B cell (primary cell): Measurements from ENCODE around the gene PEX11G. TPM values are rescaled to one million over a fixed set of nuclear protein-coding genes. Genes with fewer than 3 reads are reported as not detected.

Experiments used
- ATAC-seq: fragments of 200-7000 bp; cut with Tn5 transposase; one replicate; pipeline ENCODE4 v1.10.0; 2021; ENCODE audit warnings: low read depth, mild to moderate bottlenecking, moderate number of reproducible peaks, moderate library complexity
- CTCF ChIA-PET: fragments of 350-600 bp; sonication (Branson Sonifier 250); formaldehyde crosslinking; loops from one replicate; lab custom pipeline; 2021; ENCODE audit warnings: antibody characterized with exemption, inconsistent platforms; lab: Charles Lee
- POLR2A ChIA-PET: fragments of 350-600 bp; sonication (Branson Sonifier 250); formaldehyde crosslinking; loops from one replicate; lab custom pipeline; 2021; ENCODE audit warnings: antibody characterized with exemption; lab: Charles Lee
- DNase-seq: peaks from one replicate; pipeline ENCODE4 v3.0.0; 2013
- H2AFZ ChIP-seq: 2 replicates; pipeline ENCODE4 v1.6.1; 2012; ENCODE audit warnings: mild to moderate bottlenecking, low read depth, low read length; ENCODE audit not compliant: insufficient read depth, poor library complexity, severe bottlenecking
- H3K27ac ChIP-seq, 2 donors: 1 replicate in 1 of 2; 2 replicates in 1 of 2; pipeline ENCODE4 v1.5.1; 2012 to 2013; ENCODE audit warnings: low read length in 2 of 2, mild to moderate bottlenecking in 2 of 2, moderate library complexity in 1 of 2
- H3K27me3 ChIP-seq, 4 experiments: fragments of 200-600 bp in 1 of 4; sonication (generic) in 1 of 4; replicated peaks in 1 of 4; 1 replicate in 2 of 4; 2 replicates in 2 of 4; pipeline versions ENCODE4 v1.6.1 to v1.7.0; 2013 to 2016; ENCODE audit warnings: low read length in 3 of 4, mild to moderate bottlenecking in 2 of 4, mixed read lengths in 1 of 4, moderate library complexity in 1 of 4; ENCODE audit not compliant: insufficient read depth in 4 of 4, control insufficient read depth in 3 of 4; ENCODE audit errors: control extremely low read depth in 1 of 4
- H3K36me3 ChIP-seq, 2 experiments: replicated peaks in 1 of 2; 1 replicate in 1 of 2; 2 replicates in 1 of 2; pipeline versions ENCODE4 v1.6.1 to v1.7.1; 2013; ENCODE audit warnings: low read length in 1 of 2; ENCODE audit not compliant: insufficient read depth in 2 of 2, control insufficient read depth in 1 of 2; ENCODE audit errors: control extremely low read depth in 1 of 2, extremely low read depth in 1 of 2
- H3K4me1 ChIP-seq, 2 donors: fragments of 200-600 bp in 1 of 2; sonication (generic) in 1 of 2; 1 replicate in 1 of 2; 2 replicates in 1 of 2; pipeline versions ENCODE4 v1.5.1 to v1.6.1; 2013 to 2017; ENCODE audit warnings: low read length in 2 of 2; ENCODE audit not compliant: control insufficient read depth in 2 of 2, insufficient read depth in 2 of 2
- H3K4me2 ChIP-seq: replicated peaks from 2 replicates; pipeline ENCODE3; 2012; ENCODE audit warnings: mild to moderate bottlenecking, low read depth, low read length; ENCODE audit not compliant: poor library complexity, severe bottlenecking
- H3K4me3 ChIP-seq, 5 experiments: fragments of 200-600 bp in 1 of 5; sonication (generic) in 1 of 5; 1 replicate in 3 of 5; 2 replicates in 2 of 5; pipeline versions ENCODE4 v1.5.1 to v1.7.0; 2011 to 2016; ENCODE audit warnings: low read length in 4 of 5, mild to moderate bottlenecking in 4 of 5, low read depth in 2 of 5, control low read depth in 1 of 5, moderate library complexity in 1 of 5; ENCODE audit not compliant: insufficient read depth in 1 of 5; ENCODE audit errors: control extremely low read depth in 1 of 5, extremely low read depth in 1 of 5
- H3K79me2 ChIP-seq: fragments of 200-600 bp; sonication (generic); one replicate; pipeline ENCODE4 v1.6.0; 2016; ENCODE audit warnings: low read length; ENCODE audit not compliant: control insufficient read depth, insufficient read depth
- H3K9ac ChIP-seq: fragments of 200-600 bp; sonication (generic); 2 replicates; pipeline ENCODE4 v1.6.1; 2017; ENCODE audit warnings: mild to moderate bottlenecking, low read length, moderate library complexity
- H3K9me3 ChIP-seq, 3 donors: one replicate each; pipeline versions ENCODE4 v1.6.1 to v1.7.1; 2013; ENCODE audit warnings: low read length in 2 of 3; ENCODE audit not compliant: control insufficient read depth in 2 of 3, insufficient read depth in 1 of 3; ENCODE audit errors: control extremely low read depth in 1 of 3
- H4K20me1 ChIP-seq: 2 replicates; pipeline ENCODE4 v1.6.0; 2012; ENCODE audit warnings: mild to moderate bottlenecking, low read length; ENCODE audit not compliant: insufficient read depth, control insufficient read depth, poor library complexity, severe bottlenecking
- H3K27ac Mint-ChIP-seq: one replicate; pipeline ENCODE4 v1.8.0; 2021; ENCODE audit warnings: mixed read lengths
- H3K27me3 Mint-ChIP-seq: one replicate; pipeline ENCODE4 v1.8.0; 2021; ENCODE audit warnings: mixed read lengths
- H3K4me1 Mint-ChIP-seq: one replicate; pipeline ENCODE4 v1.8.0; 2021; ENCODE audit warnings: mixed read lengths
- H3K4me3 Mint-ChIP-seq: one replicate; pipeline ENCODE4 v1.8.0; 2021; ENCODE audit warnings: mixed read lengths
- H3K9me3 Mint-ChIP-seq: one replicate; pipeline ENCODE4 v1.8.0; 2022; ENCODE audit warnings: mixed read lengths; ENCODE audit not compliant: insufficient read depth
- EZH2 ChIP-seq: IDR thresholded peaks from 2 replicates; pipeline ENCODE4 v1.6.1; 2012; ENCODE audit warnings: borderline replicate concordance, low read depth, mild to moderate bottlenecking, moderate library complexity, low read length; ENCODE audit not compliant: insufficient read depth, poor library complexity, severe bottlenecking
- WGBS: methylation state at CpG from one replicate; pipeline ENCODE4 v1.1.5; 2013; ENCODE audit warnings: missing lambda C conversion rate; ENCODE audit not compliant: insufficient coverage; 5-methylcytosine and 5-hydroxymethylcytosine counted together
- intact Hi-C: fragments of 100-400 bp; cut with micrococcal nuclease; formaldehyde crosslinking; loops from one replicate; pipeline ENCODE4 v1.10.0; 2022
- polyA plus RNA-seq: library from polyadenylated mRNA; depleted of rRNA; stranded (reverse); fragments of >200 nt; gene quantifications from 2 replicates; pipeline ENCODE4 v1.2.3, GENCODE V29; 2012
- total RNA-seq, 2 donors: library from RNA; stranded (reverse); fragments of 120-200 nt in 1 of 2; gene quantifications; 1 replicate in 1 of 2; 2 replicates in 1 of 2; pipeline versions ENCODE4 v1.2.3 to v1.2.4, GENCODE V29; 2013 to 2022
- TF ChIP-seq, protein P1 (sequence below): fragments of 200-600 bp; IDR thresholded peaks from one replicate; pipeline ENCODE4 v1.8.0; 2022; ENCODE audit warnings: antibody characterized with exemption, mild to moderate bottlenecking

The PEX11G gene
- total and polyA plus RNA-seq, 2 donors (not counting 1 experiment from before 2014, with no cell fraction given) = 0.40 to 0.62 TPM

DNA sequence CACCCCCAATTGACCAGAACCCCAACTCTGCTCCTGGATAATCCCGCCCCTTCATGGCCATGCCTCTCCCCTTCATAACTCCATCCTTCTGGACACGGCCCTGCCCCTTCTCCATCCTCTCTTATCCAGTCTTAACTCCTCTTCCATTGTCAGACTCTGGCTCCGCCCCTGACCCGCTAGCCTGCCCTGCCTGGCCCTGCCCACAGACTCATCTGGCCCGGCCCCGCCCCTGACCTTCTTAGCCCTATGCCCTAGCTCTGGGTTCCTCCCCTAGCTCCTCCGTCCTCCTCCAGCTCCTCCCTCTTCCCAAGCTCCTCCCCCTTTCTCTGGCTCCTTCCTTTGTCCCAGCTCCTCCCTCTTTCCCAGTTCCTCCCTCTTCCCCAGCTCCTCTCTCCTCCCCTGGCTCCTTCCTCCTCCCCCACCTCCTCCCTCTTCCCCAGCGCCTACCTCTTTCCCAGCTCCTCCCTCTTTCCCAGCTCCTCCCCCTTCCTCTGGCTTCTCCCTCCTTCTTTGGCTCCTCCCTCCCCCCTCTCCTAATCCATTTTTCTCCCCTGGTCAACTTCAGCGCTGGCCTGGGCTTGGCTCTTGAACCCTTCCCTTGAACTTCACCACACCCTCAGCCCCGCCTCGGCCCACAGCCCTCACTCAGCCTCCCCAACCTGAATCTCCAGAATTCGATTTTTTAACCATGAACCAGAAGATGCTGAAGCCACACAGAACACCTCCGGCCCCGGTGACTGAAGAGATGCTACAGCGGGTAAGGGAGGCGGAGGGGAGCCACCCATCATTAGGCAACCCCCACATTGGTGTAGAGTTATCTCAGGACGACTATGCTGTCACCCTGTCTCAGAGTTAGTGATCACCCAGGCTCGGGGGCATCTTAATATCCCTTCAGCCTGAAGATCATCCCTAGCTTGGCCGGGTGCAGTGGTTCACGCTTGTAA, 17.8 kb upstream of the PEX11G start:
- Mint-ChIP-seq H3K4me3 (peak overlapping the region; percentile 32), H3K27me3 (peaks cover 41% of the 10 kb centered on the region), H3K9me3 (no peaks in the 10 kb centered on the region), H3K4me1 (peaks cover 12% of the 10 kb centered on the region), H3K27ac (no peak overlapping the region)
- H4K20me1 ChIP-seq = no peaks in the 10 kb centered on the region
- peaks cover 0 to 14% (median 0%) of the 10 kb centered on the region in 3 donors for H3K9me3 ChIP-seq
- intact Hi-C loops = no loop called here
- H3K36me3 ChIP-seq = no peaks in the 10 kb centered on the region
- H2AFZ ChIP-seq = no peak overlapping the region
- H3K27me3 ChIP-seq = peaks cover 0 to 53% (median 23%) of the 10 kb centered on the region in 4 experiments
- no peaks in the 10 kb centered on the region for H3K79me2 ChIP-seq
- H3K4me2 ChIP-seq = no peak overlapping the region
- peak; percentile 59 for ATAC-seq
- no peak overlapping the region for H3K9ac ChIP-seq
- ChIA-PET CTCF (no interaction called here), POLR2A (interaction anchor here (0.7 kb wide), 1 partner anchor 177 kb away, joined by 4 read pairs; no protein-coding TSS in a partner anchor)
- peaks cover 12% of the 10 kb centered on the region in 2 donors for H3K4me1 ChIP-seq
- TF ChIP-seq, protein P1, sequence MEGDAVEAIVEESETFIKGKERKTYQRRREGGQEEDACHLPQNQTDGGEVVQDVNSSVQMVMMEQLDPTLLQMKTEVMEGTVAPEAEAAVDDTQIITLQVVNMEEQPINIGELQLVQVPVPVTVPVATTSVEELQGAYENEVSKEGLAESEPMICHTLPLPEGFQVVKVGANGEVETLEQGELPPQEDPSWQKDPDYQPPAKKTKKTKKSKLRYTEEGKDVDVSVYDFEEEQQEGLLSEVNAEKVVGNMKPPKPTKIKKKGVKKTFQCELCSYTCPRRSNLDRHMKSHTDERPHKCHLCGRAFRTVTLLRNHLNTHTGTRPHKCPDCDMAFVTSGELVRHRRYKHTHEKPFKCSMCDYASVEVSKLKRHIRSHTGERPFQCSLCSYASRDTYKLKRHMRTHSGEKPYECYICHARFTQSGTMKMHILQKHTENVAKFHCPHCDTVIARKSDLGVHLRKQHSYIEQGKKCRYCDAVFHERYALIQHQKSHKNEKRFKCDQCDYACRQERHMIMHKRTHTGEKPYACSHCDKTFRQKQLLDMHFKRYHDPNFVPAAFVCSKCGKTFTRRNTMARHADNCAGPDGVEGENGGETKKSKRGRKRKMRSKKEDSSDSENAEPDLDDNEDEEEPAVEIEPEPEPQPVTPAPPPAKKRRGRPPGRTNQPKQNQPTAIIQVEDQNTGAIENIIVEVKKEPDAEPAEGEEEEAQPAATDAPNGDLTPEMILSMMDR = no peak
- no peak for TF ChIP-seq EZH2
- peak; percentile 55 for DNase-seq
- no peak overlapping the region for H3K4me3 ChIP-seq
- WGBS = 50% methylated on average over 19 of the region's 20 CpGs
- H3K27ac ChIP-seq = no peak overlapping the region
